ENCODE data around the gene CHI3L1.

CHI3L1 gene

DNA sequence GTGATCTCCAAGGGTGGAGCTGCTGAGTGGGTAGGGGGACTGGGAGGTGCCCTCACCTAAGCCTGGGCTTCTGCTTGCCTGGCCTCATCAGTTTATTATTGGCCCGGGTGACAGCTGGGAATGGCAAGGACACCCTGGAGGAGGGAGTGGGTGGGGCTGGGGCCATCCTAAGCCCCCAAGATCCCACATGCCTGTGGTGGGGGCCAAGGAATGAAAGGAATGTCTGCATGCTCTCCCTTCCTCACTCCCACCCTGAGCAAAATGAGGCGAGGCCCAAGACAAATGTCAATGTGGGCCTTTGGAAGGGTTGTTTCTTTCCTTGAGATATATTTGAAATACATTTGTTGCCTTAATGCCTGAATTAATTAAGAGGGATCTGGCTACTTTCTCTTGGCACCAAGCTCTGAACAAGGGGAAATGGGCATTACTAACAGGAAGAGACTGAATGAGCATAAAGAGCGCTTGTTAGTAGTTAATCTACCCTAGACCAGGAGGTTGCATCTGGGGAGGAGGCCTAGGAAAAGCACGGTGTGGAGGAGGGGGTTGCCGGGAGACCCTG is 19.7 kb upstream of the CHI3L1 start:
- no peak for DNase-seq (ENCODE audit: low spot score)

DNA sequence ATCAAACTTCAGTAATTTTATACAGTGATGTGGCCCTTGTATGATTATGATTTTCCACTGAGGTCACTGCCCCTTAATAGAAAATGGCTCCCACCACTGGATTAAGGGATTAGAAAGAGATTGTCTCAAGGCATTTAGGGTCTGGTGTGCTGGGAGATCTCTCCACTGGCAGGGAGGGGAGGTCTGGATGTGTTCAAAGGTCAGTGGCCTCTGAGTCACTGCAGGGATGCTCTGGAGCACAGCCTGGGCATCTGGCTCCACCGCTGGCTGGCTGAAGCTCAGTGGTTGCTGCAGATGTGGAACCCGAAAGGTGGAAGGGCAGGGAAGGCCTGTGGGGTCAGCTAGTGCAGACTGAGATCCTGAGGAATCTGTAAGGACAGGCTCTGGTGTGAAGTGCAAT is 18.3 kb upstream of the CHI3L1 start:
- no peak for DNase-seq (ENCODE audit: low spot score)

GRCh38 chr1:203202431-203203245 is 16.1 kb upstream of the CHI3L1 start:
- no peak for DNase-seq (ENCODE audit: low spot score)

- no peak for DNase-seq (ENCODE audit: low spot score)
Observed at GRCh38 chr1:203201516-203202205, 15.2 kb upstream of the CHI3L1 start.

DNA sequence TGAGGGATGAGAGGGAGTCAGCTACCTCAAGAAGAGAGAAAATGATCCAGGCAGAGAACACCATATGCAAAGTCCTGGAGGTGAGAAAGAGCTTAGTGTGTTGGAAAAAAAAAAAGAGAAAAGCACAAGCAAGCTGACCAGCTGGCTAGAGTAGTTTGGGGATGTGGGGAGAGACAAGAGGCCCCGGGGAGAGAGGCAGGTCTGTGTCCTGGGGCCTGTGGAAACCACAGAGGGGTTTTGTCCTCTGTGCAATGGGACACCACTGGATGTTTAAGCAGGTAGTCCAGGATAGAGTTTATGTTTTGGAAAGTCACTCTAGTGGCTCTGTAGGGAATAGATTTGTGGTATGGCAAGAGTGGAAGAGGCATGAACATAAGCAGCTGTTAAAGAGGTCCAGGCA is 14.4 kb upstream of the CHI3L1 start:
- no peak for DNase-seq (ENCODE audit: low spot score)

DNA sequence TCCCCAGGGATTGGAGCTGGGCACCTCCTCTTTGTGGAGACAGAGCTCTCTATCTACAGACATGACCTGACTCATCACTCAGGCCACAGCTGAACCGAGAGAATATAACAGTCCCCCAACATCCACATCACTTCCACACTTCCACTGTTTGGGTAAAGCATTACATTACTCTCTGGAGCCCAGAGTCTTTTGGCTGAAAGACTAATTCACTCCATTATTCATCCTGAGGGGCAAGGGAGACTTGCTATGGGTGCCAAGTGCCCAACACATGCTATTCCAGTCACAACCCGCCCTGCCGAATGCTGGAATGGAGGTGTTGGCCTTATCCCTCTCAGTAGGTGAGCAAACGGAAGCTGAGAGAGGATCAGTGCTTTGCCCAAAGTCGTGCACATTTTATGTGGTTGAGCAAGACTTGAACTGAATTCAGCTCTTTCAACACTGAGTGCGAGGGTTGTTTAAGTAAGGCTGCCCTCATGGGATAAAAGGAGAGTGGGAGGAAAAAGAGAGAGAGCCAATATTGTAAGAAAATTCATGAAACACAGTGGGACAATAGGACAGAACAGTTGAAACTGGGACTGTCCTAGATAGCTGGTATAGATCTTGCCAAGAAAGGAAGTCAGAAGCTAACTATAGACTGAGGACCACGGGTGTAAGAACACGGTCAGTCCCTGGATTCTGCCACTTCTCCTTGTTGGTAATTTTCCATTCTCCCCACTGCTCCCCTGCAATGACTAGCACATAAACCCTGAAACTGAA is 13.5 kb upstream of the CHI3L1 start:
- peak; percentile 83 for DNase-seq (ENCODE audit: low spot score)

GRCh38 chr1:203199481-203199815 is 12.9 kb upstream of the CHI3L1 start:
- no peak for DNase-seq (ENCODE audit: low spot score)

- no peak for DNase-seq (ENCODE audit: low spot score)
Observed at GRCh38 chr1:203199002-203199401, 12.5 kb upstream of the CHI3L1 start.

DNA sequence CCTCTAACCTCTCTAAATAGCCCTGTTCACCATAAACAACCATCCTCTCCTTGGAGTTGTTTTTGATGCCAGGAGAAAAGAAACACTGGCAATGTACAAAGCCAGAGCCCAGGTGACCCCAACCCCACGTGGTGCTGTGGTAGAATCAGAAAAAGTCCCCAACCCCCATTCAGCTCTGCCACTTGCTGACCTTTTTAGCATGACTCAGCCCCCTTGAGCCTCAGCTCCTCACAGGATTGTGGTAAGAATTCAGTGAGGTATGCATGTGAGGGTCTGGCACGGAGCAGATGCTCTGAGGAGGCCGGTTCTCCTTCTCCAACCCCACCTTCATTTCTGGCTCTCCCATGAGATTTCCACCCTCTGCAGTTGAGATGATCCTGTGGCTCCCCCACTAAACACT is 11.1 kb upstream of the CHI3L1 start:
- peak; percentile 40 for DNase-seq (ENCODE audit: low spot score)

DNA sequence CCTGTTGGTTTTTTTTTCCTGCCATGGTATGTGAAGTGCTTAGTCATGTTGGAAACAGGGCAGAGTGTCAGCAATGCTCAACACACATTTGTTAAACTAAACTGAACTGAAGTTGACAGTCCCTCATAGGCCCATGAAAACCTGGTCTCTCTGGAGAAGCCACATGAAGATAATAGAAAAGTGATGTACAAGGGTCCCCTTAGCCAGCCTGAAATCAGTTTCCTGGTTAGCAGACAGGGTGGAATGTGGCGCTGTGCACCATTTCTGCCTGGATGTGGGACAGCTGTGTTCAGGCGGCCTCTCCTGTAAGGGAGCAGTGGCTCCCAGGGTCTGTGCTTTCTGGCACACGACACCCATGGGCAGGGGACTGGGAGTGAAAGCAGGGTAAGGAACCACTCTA is 9.9 kb upstream of the CHI3L1 start:
- no peak for DNase-seq (ENCODE audit: low spot score)

DNA sequence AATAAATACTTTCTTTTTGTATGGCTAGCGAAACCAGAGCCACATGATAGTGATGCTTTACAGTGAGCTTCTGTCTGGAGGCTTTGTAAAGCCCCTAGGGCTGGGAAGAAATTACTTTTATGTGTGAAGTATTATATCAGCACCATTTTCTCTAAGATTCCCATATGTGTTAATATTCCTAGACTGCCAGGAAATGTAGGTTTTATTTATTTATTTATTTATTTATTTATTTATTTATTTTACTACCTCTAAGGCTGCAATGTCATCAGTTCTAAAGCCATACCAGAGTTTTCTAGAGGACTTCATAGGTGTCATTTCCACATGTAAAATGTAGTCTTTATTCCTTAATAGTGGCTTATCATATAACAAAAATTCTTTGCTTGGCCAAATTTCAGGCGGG is 4.4 kb upstream of the CHI3L1 start:
- DNase-seq (ENCODE audit: low spot score), result no peak

- DNase-seq (ENCODE audit: low spot score), result peak; percentile 23
Observed at GRCh38 chr1:203189951-203190352, 3.4 kb upstream of the CHI3L1 start.

DNA sequence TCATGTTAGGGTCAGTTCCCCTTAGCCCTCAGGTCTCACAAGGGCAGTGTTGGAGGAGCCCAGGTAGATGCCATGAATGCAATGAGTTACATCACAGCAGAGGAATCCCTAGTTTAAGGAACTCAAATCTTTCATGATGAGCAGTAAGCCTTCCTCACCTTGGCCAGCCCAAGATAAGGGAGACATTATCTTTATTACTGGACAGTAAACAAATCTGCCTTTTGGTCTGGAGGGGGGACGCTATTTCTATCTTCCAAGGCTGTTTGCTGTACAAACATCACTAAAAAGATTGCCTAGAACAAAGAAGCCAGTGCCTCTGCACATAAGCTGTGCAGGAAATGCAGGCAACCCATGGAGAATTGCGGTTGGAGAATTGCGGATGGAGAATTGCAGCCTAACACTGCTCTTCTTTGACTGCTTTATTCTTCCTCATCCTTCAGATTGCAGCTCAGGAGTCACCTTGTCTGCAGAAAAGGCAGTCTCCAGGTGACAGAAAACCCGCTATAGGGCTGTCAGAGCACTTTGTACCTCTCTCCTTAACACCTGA is 2.3 kb upstream of the CHI3L1 start:
- no peak for DNase-seq (ENCODE audit: low spot score)

- no peak for DNase-seq (ENCODE audit: low spot score)
Observed at GRCh38 chr1:203187689-203188264, 1.3 kb upstream of the CHI3L1 start.

DNA sequence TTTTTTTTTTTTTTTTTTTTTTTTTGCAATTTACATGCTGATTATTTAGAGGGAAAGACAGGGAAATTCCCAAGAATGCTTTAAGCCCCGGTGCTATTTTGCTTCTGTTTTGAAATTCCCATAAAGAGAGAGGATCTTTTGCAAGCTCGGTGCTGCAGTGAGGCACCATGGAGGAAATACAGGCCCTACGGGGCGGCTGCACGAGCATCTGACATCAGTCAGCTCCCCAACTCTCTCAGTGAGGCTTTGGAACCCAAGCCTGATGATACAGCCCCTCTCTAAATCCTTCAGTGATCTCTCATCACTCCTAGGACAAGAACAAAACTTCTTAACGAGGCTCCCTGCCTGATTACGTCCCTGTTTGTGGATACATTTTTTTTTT is 791 bp upstream of the CHI3L1 start:
- no peak for DNase-seq (ENCODE audit: low spot score)

DNA sequence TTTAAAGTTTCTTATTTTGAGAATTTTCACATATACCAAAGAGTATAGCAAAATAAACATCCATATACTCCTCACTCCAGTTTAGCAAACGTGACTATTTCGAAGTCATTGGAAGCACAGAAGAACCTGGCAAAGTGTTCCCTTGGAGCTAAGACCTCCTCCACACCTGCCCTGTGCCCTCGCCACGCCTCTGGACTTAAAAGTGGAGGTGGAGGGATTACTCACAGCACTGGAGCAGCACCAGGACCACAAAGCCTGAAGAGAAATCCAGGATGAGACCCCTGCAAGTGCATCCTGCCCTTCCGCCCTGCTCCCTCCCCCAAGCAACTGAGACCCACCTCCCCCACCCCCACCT is 436 bp downstream of the CHI3L1 start:
- no peak for DNase-seq (ENCODE audit: low spot score)

- no peak for DNase-seq (ENCODE audit: low spot score)
Observed at GRCh38 chr1:203185585-203185984, 919 bp downstream of the CHI3L1 start.

GRCh38 chr1:203185061-203185461 is 1.4 kb downstream of the CHI3L1 start:
- no peak for DNase-seq (ENCODE audit: low spot score)

GRCh38 chr1:203184467-203184866 is 2.0 kb downstream of the CHI3L1 start:
- DNase-seq (ENCODE audit: low spot score), result no peak

DNA sequence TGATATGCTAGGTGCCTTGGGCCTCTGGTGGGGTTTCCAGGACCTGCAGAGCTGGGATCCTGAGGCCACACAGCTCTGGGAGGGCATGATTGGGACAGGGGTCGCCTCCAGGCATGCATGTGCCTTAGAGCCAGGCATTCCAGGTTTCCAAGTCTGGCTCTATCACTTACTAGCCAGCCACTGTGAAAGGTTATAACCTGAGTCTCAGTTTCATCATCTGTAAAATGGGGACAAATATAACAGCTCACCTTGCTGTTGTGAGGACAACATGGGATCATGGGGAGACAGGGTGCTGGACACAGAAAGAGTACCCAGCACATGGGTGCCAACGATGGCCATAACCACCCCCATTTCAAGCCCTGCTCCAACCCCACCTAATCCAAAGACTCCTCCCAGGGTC is 2.7 kb downstream of the CHI3L1 start:
- DNase-seq (ENCODE audit: low spot score), result no peak

DNA sequence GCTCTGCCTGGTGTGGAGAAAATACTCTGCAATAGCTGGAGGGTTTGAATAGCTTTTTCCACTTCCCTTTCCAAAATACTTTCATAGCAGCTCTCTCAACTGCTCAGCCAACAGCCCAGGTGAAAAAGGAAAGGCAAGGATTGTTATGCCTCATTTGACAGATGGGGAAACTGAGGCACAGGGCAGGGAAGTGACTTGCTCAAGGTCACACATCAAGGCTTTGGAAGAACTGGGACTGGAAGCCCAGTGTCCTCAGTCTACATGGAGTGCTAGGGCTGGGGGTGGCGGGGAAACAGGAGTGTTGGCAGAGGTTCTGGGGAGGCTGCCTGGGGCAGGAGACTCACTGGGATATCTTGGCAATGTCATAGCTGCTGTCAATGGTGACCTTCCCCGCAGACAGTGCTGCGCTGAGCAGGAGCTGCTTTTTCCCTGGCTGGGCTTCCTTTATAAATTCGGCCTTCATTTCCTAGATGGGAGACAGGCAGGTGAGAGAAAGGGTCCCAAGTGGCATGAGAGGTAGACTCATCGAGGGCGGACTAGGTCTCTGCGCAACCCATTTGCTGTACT is 4.0 kb downstream of the CHI3L1 start:
- no peak for DNase-seq (ENCODE audit: low spot score)
